ENCODE data around the gene PLSCR5.

PLSCR5 gene

GRCh38 chr3:146640361-146640760 is 35.2 kb upstream of the PLSCR5 start:
- no peak overlapping the region for H3K4me3 ChIP-seq (ENCODE audit: low read depth in 1 of 2, low read length in 1 of 2)
- no peak overlapping the region for H3K27ac ChIP-seq
- H3K27me3 ChIP-seq, result no peaks in the 10 kb centered on the region
- no peaks in the 10 kb centered on the region for H3K36me3 ChIP-seq
- H3K4me1 ChIP-seq (ENCODE audit: control insufficient read depth in 1 of 2, insufficient read depth in 1 of 2, low read depth in 1 of 2, low read length in 1 of 2), result no peaks in the 10 kb centered on the region
- no peak for TF ChIP-seq CTCF (IDR thresholded peaks at IDR 0.05)
- H3K9me3 ChIP-seq, result no peaks in the 10 kb centered on the region

- no peaks in the 10 kb centered on the region for H3K36me3 ChIP-seq
- H3K4me3 ChIP-seq (ENCODE audit: low read depth in 1 of 2, low read length in 1 of 2), result no peak overlapping the region
- no peak for TF ChIP-seq CTCF (IDR thresholded peaks at IDR 0.05)
- no peaks in the 10 kb centered on the region for H3K4me1 ChIP-seq (ENCODE audit: control insufficient read depth in 1 of 2, insufficient read depth in 1 of 2, low read depth in 1 of 2, low read length in 1 of 2)
- no peaks in the 10 kb centered on the region for H3K9me3 ChIP-seq
- H3K27me3 ChIP-seq, result peaks cover under 1% of the 10 kb centered on the region
- no peak overlapping the region for H3K27ac ChIP-seq
These were observed 33.6 kb upstream of the PLSCR5 start for GRCh38 chr3:146638718-146639117.

- TF ChIP-seq CTCF (IDR thresholded peaks at IDR 0.05), result no peak
- H3K4me1 ChIP-seq (ENCODE audit: control insufficient read depth in 1 of 2, insufficient read depth in 1 of 2, low read depth in 1 of 2, low read length in 1 of 2), result no peaks in the 10 kb centered on the region
- peaks cover 5% of the 10 kb centered on the region for H3K27me3 ChIP-seq
- H3K36me3 ChIP-seq, result no peaks in the 10 kb centered on the region
- H3K27ac ChIP-seq, result no peak overlapping the region
- H3K9me3 ChIP-seq, result no peaks in the 10 kb centered on the region
- H3K4me3 ChIP-seq (ENCODE audit: low read depth in 1 of 2, low read length in 1 of 2), result no peak overlapping the region
These were observed 32.7 kb upstream of the PLSCR5 start for GRCh38 chr3:146637871-146638270.

- H3K4me3 ChIP-seq (ENCODE audit: low read depth in 1 of 2, low read length in 1 of 2), result no peak overlapping the region
- TF ChIP-seq CTCF (IDR thresholded peaks at IDR 0.05), result no peak
- no peak overlapping the region for H3K27ac ChIP-seq
- no peaks in the 10 kb centered on the region for H3K9me3 ChIP-seq
- H3K27me3 ChIP-seq, result peaks cover 5% of the 10 kb centered on the region
- no peaks in the 10 kb centered on the region for H3K36me3 ChIP-seq
- no peaks in the 10 kb centered on the region for H3K4me1 ChIP-seq (ENCODE audit: control insufficient read depth in 1 of 2, insufficient read depth in 1 of 2, low read depth in 1 of 2, low read length in 1 of 2)
These were observed 31.7 kb upstream of the PLSCR5 start for GRCh38 chr3:146636881-146637280.

- H3K4me3 ChIP-seq (ENCODE audit: low read depth in 1 of 2, low read length in 1 of 2), result no peak overlapping the region
- no peaks in the 10 kb centered on the region for H3K9me3 ChIP-seq
- H3K4me1 ChIP-seq (ENCODE audit: control insufficient read depth in 1 of 2, insufficient read depth in 1 of 2, low read depth in 1 of 2, low read length in 1 of 2), result no peaks in the 10 kb centered on the region
- H3K27me3 ChIP-seq, result peaks cover 5% of the 10 kb centered on the region
- TF ChIP-seq CTCF (IDR thresholded peaks at IDR 0.05), result no peak
- no peak overlapping the region for H3K27ac ChIP-seq
- H3K36me3 ChIP-seq, result no peaks in the 10 kb centered on the region
These were observed 29.2 kb upstream of the PLSCR5 start for GRCh38 chr3:146634346-146634745.

GRCh38 chr3:146628671-146629070 is 23.5 kb upstream of the PLSCR5 start:
- Histone ChIP-seq H3K4me1 (ENCODE audit: control insufficient read depth in 1 of 2, insufficient read depth in 1 of 2, low read depth in 1 of 2, low read length in 1 of 2) (no peaks in the 10 kb centered on the region), H3K27ac (no peak overlapping the region), H3K36me3 (no peaks in the 10 kb centered on the region), H3K4me3 (ENCODE audit: low read depth in 1 of 2, low read length in 1 of 2) (no peak overlapping the region), H3K27me3 (peaks cover 4% of the 10 kb centered on the region), H3K9me3 (no peaks in the 10 kb centered on the region)
- no peak for TF ChIP-seq CTCF (IDR thresholded peaks at IDR 0.05)
